Mesenchymal stem cell (in vitro differentiated cells and primary cell): ENCODE data around the gene ARID5B.
A peak's percentile ranks its signal among the peaks of the same experiment; 100 is the strongest.

Experiments
- DNase-seq: peaks from one replicate; pipeline ENCODE4 v3.0.0-alpha.2; 2013
- H2AFZ ChIP-seq: one replicate; pipeline ENCODE4 v1.6.1; 2013; ENCODE audit warnings: low read depth, mild to moderate bottlenecking, control low read depth, inconsistent platforms, low read length, moderate library complexity
- H2AK5ac ChIP-seq: 2 replicates; pipeline ENCODE4 v1.6.1; 2013; ENCODE audit warnings: low read length, moderate library complexity, mild to moderate bottlenecking, inconsistent platforms; ENCODE audit not compliant: severe bottlenecking
- H2BK120ac ChIP-seq: one replicate; pipeline ENCODE4 v1.6.1; 2013; ENCODE audit warnings: low read depth, mild to moderate bottlenecking, inconsistent platforms, low read length, moderate library complexity
- H2BK12ac ChIP-seq, 2 experiments: one replicate each; pipeline ENCODE4 v1.6.1; 2013; ENCODE audit warnings: inconsistent platforms in 2 of 2, low read length in 2 of 2, mild to moderate bottlenecking in 2 of 2, moderate library complexity in 2 of 2, control low read depth in 1 of 2
- H2BK15ac ChIP-seq: one replicate; pipeline ENCODE4 v1.6.1; 2013; ENCODE audit warnings: mild to moderate bottlenecking, low read depth, inconsistent platforms; ENCODE audit not compliant: poor library complexity, severe bottlenecking
- H2BK5ac ChIP-seq: 2 replicates; pipeline ENCODE4 v1.6.1; 2013; ENCODE audit warnings: low read depth, mild to moderate bottlenecking, low read length, control low read depth, inconsistent platforms; ENCODE audit not compliant: poor library complexity, severe bottlenecking
- H3K14ac ChIP-seq, 2 experiments: one replicate each; pipeline ENCODE4 v1.6.1; 2013; ENCODE audit warnings: inconsistent platforms in 2 of 2, low read length in 2 of 2, control low read depth in 1 of 2, mild to moderate bottlenecking in 1 of 2, moderate library complexity in 1 of 2
- H3K18ac ChIP-seq, 2 experiments: one replicate each; pipeline ENCODE4 v1.6.1; 2013; ENCODE audit warnings: inconsistent platforms in 2 of 2, low read length in 2 of 2, control low read depth in 1 of 2, low read depth in 1 of 2, mild to moderate bottlenecking in 1 of 2
- H3K23ac ChIP-seq, 2 experiments: one replicate each; pipeline ENCODE4 v1.6.1; 2013; ENCODE audit warnings: inconsistent platforms in 2 of 2, low read length in 2 of 2, mild to moderate bottlenecking in 2 of 2, moderate library complexity in 2 of 2, control low read depth in 1 of 2
- H3K27ac ChIP-seq: 2 replicates; pipeline ENCODE4 v1.5.1; 2013; ENCODE audit warnings: mild to moderate bottlenecking, moderate library complexity, low read length, control low read depth, inconsistent platforms; ENCODE audit not compliant: poor library complexity, severe bottlenecking
- H3K27me3 ChIP-seq, 2 experiments: 2 replicates each; pipeline versions ENCODE4 v1.6.1 to v1.7.0; 2013; ENCODE audit warnings: low read length in 2 of 2, mild to moderate bottlenecking in 2 of 2, moderate library complexity in 2 of 2, control low read depth in 1 of 2, inconsistent platforms in 1 of 2; ENCODE audit not compliant: control insufficient read depth in 1 of 2, insufficient read depth in 1 of 2
- H3K36me3 ChIP-seq, 2 experiments: 2 replicates each; pipeline versions ENCODE4 v1.6.1 to v1.7.0; 2013; ENCODE audit warnings: low read length in 2 of 2, control low read depth in 1 of 2, inconsistent platforms in 1 of 2, low read depth in 1 of 2, mild to moderate bottlenecking in 1 of 2; ENCODE audit not compliant: insufficient read depth in 2 of 2, control insufficient read depth in 1 of 2
- H3K4ac ChIP-seq, 2 experiments: one replicate each; pipeline ENCODE4 v1.6.1; 2013; ENCODE audit warnings: inconsistent platforms in 2 of 2, low read length in 2 of 2, mild to moderate bottlenecking in 2 of 2, moderate library complexity in 2 of 2, control low read depth in 1 of 2, low read depth in 1 of 2
- H3K4me1 ChIP-seq: 2 replicates; pipeline ENCODE4 v1.6.1; 2013; ENCODE audit warnings: low read depth, low read length, control low read depth; ENCODE audit not compliant: control insufficient read depth, insufficient read depth
- H3K4me2 ChIP-seq: 2 replicates; pipeline ENCODE4 v1.6.1; 2013; ENCODE audit warnings: low read length, mild to moderate bottlenecking, inconsistent platforms; ENCODE audit not compliant: poor library complexity, severe bottlenecking
- H3K4me3 ChIP-seq, 2 experiments: 2 replicates each; pipeline versions ENCODE4 v1.5.1 to v1.7.0; 2013; ENCODE audit warnings: low read length in 2 of 2, mild to moderate bottlenecking in 2 of 2, control low read depth in 1 of 2, low read depth in 1 of 2; ENCODE audit not compliant: insufficient read depth in 1 of 2
- H3K79me1 ChIP-seq: replicated peaks from 2 replicates; pipeline ENCODE4 v1.6.1; 2013; ENCODE audit warnings: mild to moderate bottlenecking, control low read depth, low read length, inconsistent platforms; ENCODE audit not compliant: poor library complexity, severe bottlenecking
- H3K9ac ChIP-seq: 2 replicates; pipeline ENCODE4 v1.7.0; 2013; ENCODE audit warnings: mild to moderate bottlenecking, low read length, moderate library complexity
- H3K9me3 ChIP-seq: 2 replicates; pipeline ENCODE4 v1.7.0; 2013; ENCODE audit warnings: mild to moderate bottlenecking, low read length; ENCODE audit not compliant: control insufficient read depth
- H4K8ac ChIP-seq: one replicate; pipeline ENCODE4 v1.6.1; 2013; ENCODE audit warnings: inconsistent platforms, mild to moderate bottlenecking, low read length, moderate library complexity
- H4K91ac ChIP-seq: one replicate; pipeline ENCODE4 v1.6.1; 2013; ENCODE audit warnings: mild to moderate bottlenecking, low read length, inconsistent platforms
- WGBS: methylation state at CpG from one replicate; pipeline ENCODE4 v1.1.7; 2013; ENCODE audit warnings: mixed read lengths; 5-methylcytosine and 5-hydroxymethylcytosine counted together

The ARID5B gene

DNA sequence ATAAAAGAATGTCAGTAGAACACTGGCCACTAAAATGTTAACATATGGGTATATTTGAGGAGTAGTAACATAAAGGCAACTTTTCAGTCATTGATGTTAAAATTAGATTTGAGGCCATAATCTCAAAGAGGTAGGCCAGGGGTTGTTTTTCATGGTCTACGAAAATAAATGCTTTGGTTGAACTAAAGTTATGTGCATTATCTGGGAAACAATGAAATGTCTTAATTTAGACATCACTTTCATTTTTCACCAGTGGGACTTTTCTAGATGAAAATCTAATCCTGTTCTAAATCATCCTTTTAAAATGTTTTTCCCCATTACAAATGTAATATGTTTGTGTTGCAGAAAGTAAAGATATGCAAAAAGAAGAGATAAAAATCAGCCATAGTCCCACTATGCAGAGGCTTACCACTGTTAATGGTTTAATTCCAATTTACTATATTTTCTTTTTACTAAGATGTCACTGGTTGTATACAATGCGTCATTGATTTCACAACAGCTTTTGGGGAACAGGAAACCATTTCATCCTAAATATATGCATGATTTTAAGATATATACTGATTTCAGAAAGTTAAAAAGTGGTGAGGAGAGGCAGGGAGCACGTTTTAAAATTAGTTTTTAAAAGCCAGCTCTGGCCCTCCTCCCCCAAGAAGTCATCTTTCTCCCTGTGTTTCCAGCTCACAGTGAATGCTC is 64.3 kb downstream of the ARID5B start:
- Histone ChIP-seq H3K9ac (no peak overlapping the region), H3K4me3 (no peak overlapping the region), H3K23ac (no peak overlapping the region), H4K91ac (no peak overlapping the region), H4K8ac (no peak overlapping the region), H3K4me1 (peaks cover 7% of the 10 kb centered on the region), H2BK12ac (no peak overlapping the region), H3K79me1 (peaks cover 21% of the 10 kb centered on the region), H3K4ac (no peak overlapping the region), H3K36me3 (peaks cover 3 to 42% of the 10 kb centered on the region in 2 experiments), H2BK5ac (no peak overlapping the region), H2BK120ac (no peak overlapping the region), H2AFZ (no peak overlapping the region), H2BK15ac (no peak overlapping the region), H3K18ac (no peak overlapping the region), H2AK5ac (no peak overlapping the region), H3K27me3 (no peaks in the 10 kb centered on the region), H3K4me2 (no peak overlapping the region), H3K14ac (no peak overlapping the region), H3K27ac (no peak overlapping the region), H3K9me3 (no peaks in the 10 kb centered on the region)
- 82% methylated on average over 1 of the region's 3 CpGs for WGBS
- DNase-seq: no peak

DNA sequence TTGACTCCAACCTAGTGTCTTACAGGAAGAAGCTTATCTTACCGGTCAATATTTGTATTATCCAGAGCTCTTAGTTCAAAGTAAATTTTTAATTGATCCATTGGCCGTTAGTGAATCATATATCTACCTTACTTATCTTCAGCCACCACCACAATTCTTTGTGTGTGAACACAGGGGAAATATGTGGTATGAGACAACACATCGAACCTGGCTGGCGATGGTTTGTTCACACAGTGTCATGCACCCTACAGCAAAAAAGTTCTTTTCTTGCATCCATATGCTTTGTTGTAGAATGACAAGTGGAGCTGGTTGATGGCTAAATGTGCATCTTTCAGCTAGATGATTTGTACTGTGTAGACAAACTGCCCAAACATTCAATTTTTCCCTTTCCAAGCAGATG is 65.8 kb downstream of the ARID5B start:
- Histone ChIP-seq H3K27ac (no peak overlapping the region), H3K18ac (no peak overlapping the region), H2BK120ac (no peak overlapping the region), H3K4ac (no peak overlapping the region), H3K4me1 (peaks cover 7% of the 10 kb centered on the region), H2BK15ac (no peak overlapping the region), H3K14ac (no peak overlapping the region), H2AK5ac (no peak overlapping the region), H2BK12ac (no peak overlapping the region), H3K4me2 (no peak overlapping the region), H3K79me1 (peaks cover 14% of the 10 kb centered on the region), H3K36me3 (peaks cover 0 to 38% of the 10 kb centered on the region in 2 experiments), H4K91ac (no peak overlapping the region), H3K27me3 (no peaks in the 10 kb centered on the region), H3K23ac (no peak overlapping the region), H3K4me3 (no peak overlapping the region), H3K9me3 (no peaks in the 10 kb centered on the region), H4K8ac (no peak overlapping the region), H2BK5ac (no peak overlapping the region), H2AFZ (no peak overlapping the region), H3K9ac (no peak overlapping the region)
- WGBS: 100% methylated on average over 2 of the region's 4 CpGs
- DNase-seq: no peak

DNA sequence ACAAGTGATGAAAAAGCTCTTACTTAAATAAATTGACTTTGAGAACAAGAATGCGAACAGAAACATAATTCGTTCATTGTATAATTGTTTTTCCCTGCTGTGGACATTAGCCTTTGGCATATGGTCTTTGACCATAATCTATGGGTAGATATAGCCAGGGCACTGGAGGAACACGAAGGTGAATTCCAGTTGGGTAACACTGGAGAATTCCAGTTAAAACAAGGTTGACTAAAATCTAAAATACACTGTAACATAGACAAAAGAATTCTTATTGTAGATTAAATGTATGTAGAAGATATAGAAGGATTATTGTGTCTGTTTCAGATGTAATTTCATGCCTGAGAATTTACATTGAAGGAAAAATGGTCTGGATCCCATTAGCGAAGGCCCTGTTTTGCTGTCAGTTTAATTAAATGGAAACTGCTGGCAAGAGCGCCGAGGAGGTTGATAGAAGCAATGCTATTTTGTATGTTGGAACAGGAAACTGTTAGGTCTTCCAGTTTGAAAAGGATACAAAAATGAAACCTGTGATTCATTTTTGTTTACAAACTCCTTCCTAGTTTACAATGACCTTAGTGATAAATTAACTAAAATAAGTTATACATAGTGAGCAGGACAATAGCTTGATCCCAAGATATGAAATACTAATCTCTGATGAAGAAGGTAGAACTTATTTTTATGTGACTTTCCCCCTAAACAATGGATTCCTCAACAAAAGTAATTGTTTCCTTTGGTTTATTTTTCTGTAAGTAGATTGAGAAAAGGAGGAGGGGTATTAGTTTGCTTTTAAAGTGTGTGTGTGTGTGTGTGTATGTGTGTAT is 68.9 kb downstream of the ARID5B start:
- Histone ChIP-seq H3K4me1 (no peaks in the 10 kb centered on the region), H3K4me3 (peak overlapping the region in 1 of 2 experiments; percentile 35), H2BK120ac (no peak overlapping the region), H3K27ac (no peak overlapping the region), H3K18ac (no peak overlapping the region), H2BK15ac (no peak overlapping the region), H3K9me3 (no peaks in the 10 kb centered on the region), H3K23ac (no peak overlapping the region), H4K8ac (no peak overlapping the region), H2AFZ (no peak overlapping the region), H3K27me3 (no peaks in the 10 kb centered on the region), H2BK5ac (no peak overlapping the region), H2BK12ac (no peak overlapping the region), H4K91ac (no peak overlapping the region), H2AK5ac (no peak overlapping the region), H3K4ac (no peak overlapping the region), H3K79me1 (peaks cover 12% of the 10 kb centered on the region), H3K36me3 (peaks cover 0 to 25% of the 10 kb centered on the region in 2 experiments), H3K4me2 (no peak overlapping the region), H3K14ac (no peak overlapping the region), H3K9ac (peak overlapping the region; percentile 74)
- WGBS: 76% methylated on average over 5 of the region's 6 CpGs
- peak; percentile 37 for DNase-seq

DNA sequence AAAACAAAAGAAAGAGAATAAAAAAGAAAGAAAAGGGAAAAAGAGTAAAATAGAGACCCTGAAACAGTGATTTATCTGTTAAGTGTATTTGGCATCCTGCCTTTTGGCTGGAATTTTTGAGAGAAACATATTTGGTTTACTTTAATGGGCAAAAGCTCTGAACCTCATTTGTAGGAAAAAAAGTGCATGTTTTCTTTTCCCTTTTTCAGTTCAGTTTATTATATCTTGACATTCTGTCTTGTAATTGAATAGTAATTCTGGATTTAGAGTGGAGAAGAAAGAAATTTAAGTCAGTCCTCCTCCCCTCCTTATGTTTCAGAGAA is 69.5 kb downstream of the ARID5B start:
- Histone ChIP-seq H3K23ac (no peak overlapping the region), H2AFZ (no peak overlapping the region), H3K4ac (no peak overlapping the region), H3K18ac (no peak overlapping the region), H2BK5ac (no peak overlapping the region), H2BK12ac (no peak overlapping the region), H3K79me1 (peaks cover 12% of the 10 kb centered on the region), H3K4me2 (no peak overlapping the region), H3K14ac (no peak overlapping the region), H4K8ac (no peak overlapping the region), H3K27me3 (no peaks in the 10 kb centered on the region), H3K36me3 (peaks cover 0 to 25% of the 10 kb centered on the region in 2 experiments), H3K4me1 (no peaks in the 10 kb centered on the region), H4K91ac (no peak overlapping the region), H2BK15ac (no peak overlapping the region), H3K9me3 (no peaks in the 10 kb centered on the region), H2AK5ac (no peak overlapping the region), H3K27ac (no peak overlapping the region), H2BK120ac (no peak overlapping the region), H3K4me3 (peak overlapping the region in 1 of 2 experiments; percentile 35), H3K9ac (peak overlapping the region; percentile 74)
- DNase-seq: peak; percentile 29
